Measurements from ENCODE around the gene RSAD1.

Gene RSAD1

GRCh38 chr17:50457621-50458020 lies 21.0 kb upstream of the RSAD1 start:
- no peak for DNase-seq (ENCODE audit: low spot score)
- no peak overlapping the region for H3K27ac ChIP-seq
- ChIA-PET CTCF (interaction anchor here (0.5 to 0.6 kb wide), 2 partner anchors 173 to 465 kb away, joined by 3 read pairs; no protein-coding TSS in a partner anchor), POLR2A (ENCODE audit: low non-redundant PET) (no interaction called here)
- no peak for TF ChIP-seq CTCF (conservative IDR thresholded peaks at IDR 0.05; ENCODE audit: low read depth)

GRCh38 chr17:50458270-50458669 lies 20.4 kb upstream of the RSAD1 start:
- peak; percentile 51 for DNase-seq (ENCODE audit: low spot score)
- no peak overlapping the region for H3K27ac ChIP-seq
- ChIA-PET POLR2A (ENCODE audit: low non-redundant PET) (no interaction called here), CTCF (interaction anchor here (0.5 kb wide), 1 partner anchor 172 kb away, joined by 3 read pairs; no protein-coding TSS in a partner anchor)
- no peak for TF ChIP-seq CTCF (conservative IDR thresholded peaks at IDR 0.05; ENCODE audit: low read depth)

- no peak overlapping the region for H3K27ac ChIP-seq
- ChIA-PET CTCF (interaction anchor here (1.6 kb wide), 1 partner anchor 62 kb away, joined by 6 read pairs; the partner anchor contains the start of gene LRRC59), POLR2A (ENCODE audit: low non-redundant PET) (no interaction called here)
- no peak for TF ChIP-seq CTCF (conservative IDR thresholded peaks at IDR 0.05; ENCODE audit: low read depth)
- no peak for DNase-seq (ENCODE audit: low spot score)
Observed at GRCh38 chr17:50458701-50459676, 19.7 kb upstream of the RSAD1 start.

GRCh38 chr17:50459756-50460155 lies 18.9 kb upstream of the RSAD1 start:
- POLR2A ChIA-PET (ENCODE audit: low non-redundant PET), result no interaction called here
- no peak for DNase-seq (ENCODE audit: low spot score)
- TF ChIP-seq CTCF (conservative IDR thresholded peaks at IDR 0.05; ENCODE audit: low read depth), result no peak
- CTCF ChIA-PET, result interaction anchor here (1.6 kb wide), 1 partner anchor 63 kb away, joined by 6 read pairs; the partner anchor contains the start of gene LRRC59
- no peak overlapping the region for H3K27ac ChIP-seq

- H3K27ac ChIP-seq, result no peak overlapping the region
- POLR2A ChIA-PET (ENCODE audit: low non-redundant PET), result no interaction called here
- no peak for DNase-seq (ENCODE audit: low spot score)
- CTCF ChIA-PET, result interaction anchor here (0.7 to 1.6 kb wide), 2 partner anchors 64 to 554 kb away, joined by 3 to 6 read pairs; partner anchors contain the start of gene LRRC59
- TF ChIP-seq CTCF (conservative IDR thresholded peaks at IDR 0.05; ENCODE audit: low read depth), result no peak
Observed at GRCh38 chr17:50460831-50461526, 17.7 kb upstream of the RSAD1 start.

GRCh38 chr17:50461550-50462132 lies 17.0 kb upstream of the RSAD1 start:
- DNase-seq (ENCODE audit: low spot score), result no peak
- no peak for TF ChIP-seq CTCF (conservative IDR thresholded peaks at IDR 0.05; ENCODE audit: low read depth)
- POLR2A ChIA-PET (ENCODE audit: low non-redundant PET), result no interaction called here
- no peak overlapping the region for H3K27ac ChIP-seq
- CTCF ChIA-PET, result no interaction called here

All from RWPE1 (cell line).